HepG2 (cell line): ENCODE measurements around the gene FAAP20. TPM values are rescaled to one million over a fixed set of nuclear protein-coding genes. Genes with fewer than 3 reads are reported as not detected.

Experiments
- ATAC-seq: fragments of 200-7000 bp; cut with Tn5 transposase; 3 replicates; pipeline ENCODE4 v1.9.1; 2020; ENCODE audit warnings: mild to moderate bottlenecking, moderate library complexity
- BruUV-seq: library from RNA; stranded (reverse); fragments of 400-500 nt; replicated peaks from 2 replicates; lab custom pipeline; 2021; lab: Mats Ljungman, UMichigan
- CTCF ChIA-PET: fragments of 300-600 bp; formaldehyde crosslinking; extraction: SDS; loops from one replicate; lab custom pipeline; 2021; ENCODE audit warnings: low total read pairs, inconsistent platforms, low intra/inter-chr PET ratio; lab: Yijun Ruan, JAX
- POLR2A ChIA-PET: fragments of 350-600 bp; sonication (Branson Sonifier 250); formaldehyde crosslinking; loops from one replicate; lab custom pipeline; 2020; ENCODE audit warnings: antibody characterized with exemption, inconsistent platforms; lab: Yijun Ruan, JAX
- DNase-seq: peaks from one replicate; pipeline ENCODE4 v3.0.0-alpha.2; 2015; ENCODE audit warnings: low spot score
- FAIRE-seq: peaks from 3 replicates; lab custom pipeline; 2011; peaks lifted over from hg19 to GRCh38; lab: Jason Lieb, UNC
- H2AFZ ChIP-seq: one replicate; pipeline ENCODE4 v1.6.1; 2011; ENCODE audit warnings: low read length, inconsistent platforms
- H3K27ac ChIP-seq: fragments of 300-600 bp; 3 replicates; pipeline ENCODE4 v1.8.0; 2011; ENCODE audit warnings: mixed run types, mild to moderate bottlenecking, mixed read lengths, low read length, inconsistent platforms; ENCODE audit not compliant: insufficient read depth; ENCODE audit errors: extremely low read length
- H3K27me3 ChIP-seq, 2 experiments: fragments of 200-600 bp in 1 of 2; 2 replicates in 1 of 2; 3 replicates in 1 of 2; pipeline versions ENCODE4 v1.6.0 to v1.8.0; 2011; ENCODE audit warnings: low read length in 2 of 2, mild to moderate bottlenecking in 2 of 2, moderate library complexity in 2 of 2, inconsistent platforms in 1 of 2; ENCODE audit not compliant: insufficient read depth in 2 of 2, control insufficient read depth in 1 of 2
- H3K36me3 ChIP-seq, 2 experiments: fragments of 200-600 bp in 1 of 2; replicated peaks in 1 of 2; 2 replicates in 1 of 2; 3 replicates in 1 of 2; pipeline versions ENCODE4 v1.5.1 to v1.8.0; 2011; ENCODE audit warnings: low read length in 2 of 2, inconsistent platforms in 1 of 2; ENCODE audit not compliant: insufficient read depth in 2 of 2, control insufficient read depth in 1 of 2
- H3K4me1 ChIP-seq: 2 replicates; pipeline ENCODE4 v1.5.1; 2012; ENCODE audit warnings: low read length, inconsistent platforms; ENCODE audit not compliant: insufficient read depth
- H3K4me2 ChIP-seq: 2 replicates; pipeline ENCODE4 v1.6.0; 2011; ENCODE audit warnings: low read depth, low read length, inconsistent platforms
- H3K4me3 ChIP-seq, 3 experiments: fragments of 200-600 bp in 1 of 3; sonication (generic), shearing (Covaris generic) in 1 of 3; replicated peaks in 1 of 3; 2 replicates each; pipeline ENCODE4 v1.5.1; 2011 to 2016; ENCODE audit warnings: low read length in 3 of 3, inconsistent platforms in 2 of 3, low read depth in 2 of 3, mild to moderate bottlenecking in 2 of 3, control low read depth in 1 of 3, mixed read lengths in 1 of 3; ENCODE audit not compliant: insufficient read depth in 1 of 3
- H3K79me2 ChIP-seq: one replicate; pipeline ENCODE4 v1.6.1; 2011; ENCODE audit warnings: low read length, inconsistent platforms; ENCODE audit not compliant: insufficient read depth
- H3K9ac ChIP-seq: 2 replicates; pipeline ENCODE4 v1.6.0; 2011; ENCODE audit warnings: mild to moderate bottlenecking, low read depth, low read length, inconsistent platforms; ENCODE audit not compliant: insufficient read depth
- H3K9me3 ChIP-seq: 2 replicates; pipeline ENCODE4 v1.5.1; 2012; ENCODE audit warnings: mild to moderate bottlenecking, low read length
- H4K20me1 ChIP-seq: 2 replicates; pipeline ENCODE4 v1.6.0; 2011; ENCODE audit warnings: inconsistent platforms, mild to moderate bottlenecking, low read length, moderate library complexity; ENCODE audit not compliant: insufficient read depth
- HDAC1 ChIP-seq: sonication (generic); formaldehyde crosslinking; IDR thresholded peaks from 2 replicates; pipeline ENCODE4 v1.5.1; 2020; ENCODE audit warnings: mild to moderate bottlenecking, missing genetic modification reagents
- IKZF5 ChIP-seq: IDR thresholded peaks from 2 replicates; pipeline ENCODE4 v1.6.1; 2018; ENCODE audit warnings: missing genetic modification reagents, mild to moderate bottlenecking, missing compliant biosample characterization
- WIZ ChIP-seq: sonication (generic); formaldehyde crosslinking; IDR thresholded peaks from 2 replicates; pipeline ENCODE4 v1.5.1; 2020; ENCODE audit warnings: mild to moderate bottlenecking, missing genetic modification reagents
- ZBTB46 ChIP-seq: sonication (generic); formaldehyde crosslinking; IDR thresholded peaks from 2 replicates; pipeline ENCODE4 v1.4.0; 2020; ENCODE audit warnings: mild to moderate bottlenecking, missing genetic modification reagents, borderline replicate concordance
- ZBTB49 ChIP-seq: sonication (generic); formaldehyde crosslinking; IDR thresholded peaks from 2 replicates; pipeline ENCODE4 v1.4.0; 2020; ENCODE audit warnings: missing genetic modification reagents, borderline replicate concordance
- WGBS: methylation state at CpG from one replicate; pipeline ENCODE4 v1.1.6; 2017; ENCODE audit warnings: low lambda C conversion rate; 5-methylcytosine and 5-hydroxymethylcytosine counted together
- in situ Hi-C: cut with HindIII; loops from 2 replicates; pipeline ENCODE4 v1.10.0; 2017; ENCODE audit warnings: low pct_unique_long_range_greater_than_20kb; ENCODE audit not compliant: extremely low pct_ligation_motif_present
- intact Hi-C: fragments of 100-400 bp; cut with micrococcal nuclease; formaldehyde crosslinking; loops from one replicate; pipeline ENCODE4 v1.10.0; 2022; ENCODE audit not compliant: unreplicated experiment
- polyA plus RNA-seq, 8 experiments: library from polyadenylated mRNA; depleted of rRNA in 3 of 8; stranded (reverse) in 7 of 8; unstranded in 1 of 8; fragments of >200 nt; fragmentation: Illumina TruSeq in 4 of 8; extraction: Trizol in 4 of 8; gene quantifications; 2 replicates each; pipeline versions ENCODE4 v1.2.1 to v1.2.3, GENCODE V29; 2011 to 2016; ENCODE audit warnings: low read depth in 4 of 8, missing spikeins in 1 of 8, mixed read lengths in 1 of 8; ENCODE audit not compliant: insufficient read depth in 1 of 8
- total RNA-seq, 5 experiments: library from RNA; depleted of rRNA; stranded (reverse); fragments of >200 nt; fragmentation: Illumina TruSeq; extraction: Trizol; gene quantifications; 2 replicates each; pipeline ENCODE4 v1.2.3, GENCODE V29; 2016; ENCODE audit warnings: low read depth in 1 of 5

The FAAP20 gene
- total and polyA plus RNA-seq, 2 of the 13 experiments (the other 11 are each of a cell fraction or from before 2014, with no cell fraction given), result 9.6 to 10.8 TPM

GRCh38 chr1:2166695-2167094 is 27.9 kb downstream of the FAAP20 start:
- in situ Hi-C loops (no loop called here), intact Hi-C loops (no loop called here)

More at GRCh38 chr1:2166695-2167094, 27.9 kb downstream of the FAAP20 start:
- ChIA-PET POLR2A (no interaction called here), CTCF (no interaction called here)
- H4K20me1 ChIP-seq, result 0 out of 2 replicates have a peak, but pooled peaks cover 3% of the 10 kb centered on the region
- H3K4me3 ChIP-seq, result no peak overlapping the region
- no peak overlapping the region for H3K9ac ChIP-seq
- H3K4me2 ChIP-seq, result no peak overlapping the region
- no peak for FAIRE-seq
- TF ChIP-seq IKZF5 (CRISPR knock-in tag) (no peak), HDAC1 (CRISPR knock-in tag) (no peak), ZBTB46 (no peak), ZBTB49 (CRISPR knock-in tag) (no peak), WIZ (CRISPR knock-in tag) (no peak)
- H3K36me3 ChIP-seq, result peaks cover 8 to 48% of the 10 kb centered on the region in 2 experiments
- no peak overlapping the region for H3K27ac ChIP-seq
- DNase-seq, result no peak
- no peaks in the 10 kb centered on the region for H3K9me3 ChIP-seq
- H3K27me3 ChIP-seq, result no peaks in the 10 kb centered on the region
- ATAC-seq, result no peak
- H2AFZ ChIP-seq, result no peak overlapping the region
- BruUV-seq, result no TSS peak
- H3K79me2 ChIP-seq, result no peaks in the 10 kb centered on the region
- WGBS, result 100% methylated on average over 2 of the region's 10 CpGs
- no peaks in the 10 kb centered on the region for H3K4me1 ChIP-seq
